Tibial nerve (tissue), 3 donors: ENCODE results near the gene TCF7L1.

Experiments
- CTCF ChIP-seq, 5 experiments: fragments of 200-600 bp in 3 of 5; fragments of 450-650 bp in 2 of 5; sonication (generic) in 3 of 5; IDR thresholded peaks; one replicate each; pipeline ENCODE4 v1.5.1; 2016 to 2019; ENCODE audit warnings: antibody characterized with exemption in 5 of 5, mild to moderate bottlenecking in 3 of 5, moderate library complexity in 2 of 5
- POLR2A ChIP-seq, 2 donors: fragments of 450-650 bp; IDR thresholded peaks; one replicate each; pipeline ENCODE4 v1.6.1; 2017; ENCODE audit warnings: antibody characterized with exemption in 2 of 2, mild to moderate bottlenecking in 2 of 2, moderate library complexity in 2 of 2

GRCh38 chr2:85194780-85195480 is 61.7 kb downstream of the TCF7L1 start:
- TF ChIP-seq POLR2A (IDR thresholded peaks at IDR 0.05) (no peak), CTCF (IDR thresholded peaks at IDR 0.05) (no peak)
